ENCODE data around the gene TTLL13.

GRCh38 chr15:90228960-90229359, 20.4 kb upstream of the TTLL13 start:
- TF ChIP-seq POLR2A (IDR thresholded peaks at IDR 0.05) (no peak), CTCF (IDR thresholded peaks at IDR 0.05) (no peak)
